Skeletal muscle satellite cell (primary cell): ENCODE results near the gene SLC6A12.

Source experiments
- H3K27me3 ChIP-seq: 2 replicates; pipeline ENCODE4 v1.7.0; 2013; ENCODE audit warnings: low read length; ENCODE audit not compliant: control insufficient read depth, insufficient read depth
- H3K36me3 ChIP-seq: 2 replicates; pipeline ENCODE4 v1.7.0; 2013; ENCODE audit warnings: mild to moderate bottlenecking, control low read depth, low read length; ENCODE audit not compliant: insufficient read depth
- H3K4me1 ChIP-seq: 2 replicates; pipeline ENCODE4 v1.7.0; 2013; ENCODE audit warnings: low read length; ENCODE audit not compliant: control insufficient read depth, insufficient read depth
- H3K4me2 ChIP-seq: 2 replicates; pipeline ENCODE4 v1.7.0; 2013; ENCODE audit warnings: mild to moderate bottlenecking, low read length
- H3K4me3 ChIP-seq: 2 replicates; pipeline ENCODE4 v1.7.0; 2013; ENCODE audit warnings: low read length
- H3K9ac ChIP-seq: 2 replicates; pipeline ENCODE4 v1.7.0; 2013; ENCODE audit warnings: mild to moderate bottlenecking, low read depth, low read length, moderate library complexity
- H3K9me3 ChIP-seq: replicated peaks from 2 replicates; pipeline ENCODE4 v1.7.0; 2013; ENCODE audit warnings: mild to moderate bottlenecking, control low read depth, low read length

Gene SLC6A12

GRCh38 chr12:163406-163986 is 50.5 kb downstream of the SLC6A12 start:
- Histone ChIP-seq H3K27me3 (peaks cover 74% of the 10 kb centered on the region), H3K4me3 (no peak overlapping the region), H3K36me3 (no peaks in the 10 kb centered on the region), H3K4me1 (no peaks in the 10 kb centered on the region), H3K9me3 (no peaks in the 10 kb centered on the region), H3K4me2 (no peak overlapping the region), H3K9ac (no peak overlapping the region)

- H3K36me3 ChIP-seq = no peaks in the 10 kb centered on the region
- H3K9me3 ChIP-seq = no peaks in the 10 kb centered on the region
- no peak overlapping the region for H3K4me2 ChIP-seq
- H3K9ac ChIP-seq = no peak overlapping the region
- H3K27me3 ChIP-seq = peaks cover 66% of the 10 kb centered on the region
- no peaks in the 10 kb centered on the region for H3K4me1 ChIP-seq
- no peak overlapping the region for H3K4me3 ChIP-seq
Measured at GRCh38 chr12:162467-163307, 51.3 kb downstream of the SLC6A12 start.

- Histone ChIP-seq H3K4me2 (no peak overlapping the region), H3K27me3 (peaks cover 57% of the 10 kb centered on the region), H3K4me3 (no peak overlapping the region), H3K36me3 (no peaks in the 10 kb centered on the region), H3K9ac (no peak overlapping the region), H3K4me1 (no peaks in the 10 kb centered on the region), H3K9me3 (no peaks in the 10 kb centered on the region)
Measured at GRCh38 chr12:161823-162222, 52.1 kb downstream of the SLC6A12 start.

- Histone ChIP-seq H3K4me2 (no peak overlapping the region), H3K9me3 (no peaks in the 10 kb centered on the region), H3K9ac (no peak overlapping the region), H3K4me3 (no peak overlapping the region), H3K27me3 (peaks cover 51% of the 10 kb centered on the region), H3K4me1 (no peaks in the 10 kb centered on the region), H3K36me3 (no peaks in the 10 kb centered on the region)
Measured at GRCh38 chr12:160858-161257, 53.1 kb downstream of the SLC6A12 start.

- Histone ChIP-seq H3K4me1 (no peaks in the 10 kb centered on the region), H3K4me3 (no peak overlapping the region), H3K9me3 (no peaks in the 10 kb centered on the region), H3K9ac (no peak overlapping the region), H3K36me3 (no peaks in the 10 kb centered on the region), H3K27me3 (peaks cover 38% of the 10 kb centered on the region), H3K4me2 (no peak overlapping the region)
Measured at GRCh38 chr12:159156-159782, 54.7 kb downstream of the SLC6A12 start.

GRCh38 chr12:157644-158043 is 56.3 kb downstream of the SLC6A12 start:
- Histone ChIP-seq H3K4me1 (no peaks in the 10 kb centered on the region), H3K27me3 (peaks cover 40% of the 10 kb centered on the region), H3K9me3 (no peaks in the 10 kb centered on the region), H3K4me2 (no peak overlapping the region), H3K4me3 (no peak overlapping the region), H3K36me3 (no peaks in the 10 kb centered on the region), H3K9ac (no peak overlapping the region)

- no peak overlapping the region for H3K9ac ChIP-seq
- no peak overlapping the region for H3K4me3 ChIP-seq
- no peaks in the 10 kb centered on the region for H3K36me3 ChIP-seq
- no peaks in the 10 kb centered on the region for H3K4me1 ChIP-seq
- H3K27me3 ChIP-seq = peaks cover 39% of the 10 kb centered on the region
- H3K4me2 ChIP-seq = no peak overlapping the region
- H3K9me3 ChIP-seq = no peaks in the 10 kb centered on the region
Measured at GRCh38 chr12:156945-157344, 57.0 kb downstream of the SLC6A12 start.

- no peak overlapping the region for H3K9ac ChIP-seq
- H3K4me1 ChIP-seq = no peaks in the 10 kb centered on the region
- H3K9me3 ChIP-seq = no peaks in the 10 kb centered on the region
- no peak overlapping the region for H3K4me3 ChIP-seq
- H3K27me3 ChIP-seq = peaks cover 38% of the 10 kb centered on the region
- no peaks in the 10 kb centered on the region for H3K36me3 ChIP-seq
- no peak overlapping the region for H3K4me2 ChIP-seq
Measured at GRCh38 chr12:155646-156045, 58.3 kb downstream of the SLC6A12 start.

- H3K27me3 ChIP-seq = peaks cover 36% of the 10 kb centered on the region
- H3K4me3 ChIP-seq = no peak overlapping the region
- no peak overlapping the region for H3K9ac ChIP-seq
- no peaks in the 10 kb centered on the region for H3K4me1 ChIP-seq
- H3K36me3 ChIP-seq = no peaks in the 10 kb centered on the region
- H3K9me3 ChIP-seq = no peaks in the 10 kb centered on the region
- no peak overlapping the region for H3K4me2 ChIP-seq
Measured at GRCh38 chr12:155006-155405, 59.0 kb downstream of the SLC6A12 start.

GRCh38 chr12:154058-154457 is 59.9 kb downstream of the SLC6A12 start:
- no peak overlapping the region for H3K9ac ChIP-seq
- no peaks in the 10 kb centered on the region for H3K9me3 ChIP-seq
- no peak overlapping the region for H3K4me3 ChIP-seq
- no peaks in the 10 kb centered on the region for H3K4me1 ChIP-seq
- no peak overlapping the region for H3K4me2 ChIP-seq
- peaks cover 38% of the 10 kb centered on the region for H3K27me3 ChIP-seq
- H3K36me3 ChIP-seq = no peaks in the 10 kb centered on the region

GRCh38 chr12:153080-153746 is 60.7 kb downstream of the SLC6A12 start:
- no peaks in the 10 kb centered on the region for H3K36me3 ChIP-seq
- H3K4me3 ChIP-seq = no peak overlapping the region
- H3K4me1 ChIP-seq = no peaks in the 10 kb centered on the region
- H3K9me3 ChIP-seq = no peaks in the 10 kb centered on the region
- peaks cover 43% of the 10 kb centered on the region for H3K27me3 ChIP-seq
- H3K4me2 ChIP-seq = no peak overlapping the region
- no peak overlapping the region for H3K9ac ChIP-seq
